SK-N-SH (cell line): Measurements from ENCODE around the gene C1orf210. TPM values are rescaled to one million over a fixed set of nuclear protein-coding genes. Genes with fewer than 3 reads are reported as not detected.

Source experiments
- CTCF ChIA-PET: fragments of 300-600, 350-600 bp; formaldehyde crosslinking; extraction: SDS; loops from one replicate; lab custom pipeline; 2021; lab: Yijun Ruan, JAX
- POLR2A ChIA-PET: fragments of 350-600 bp; sonication (Branson Sonifier 250); formaldehyde crosslinking; extraction: SDS; loops from one replicate; lab custom pipeline; 2020; ENCODE audit warnings: antibody characterized with exemption, inconsistent platforms; lab: Yijun Ruan, JAX
- DNase-seq: peaks from one replicate; pipeline ENCODE4 v3.0.0; 2012
- H2AFZ ChIP-seq: fragments of 200-600 bp; sonication (generic); 2 replicates; pipeline ENCODE4 v1.8.1; 2016; ENCODE audit warnings: antibody characterized with exemption, mild to moderate bottlenecking, low read depth
- H3F3A ChIP-seq: fragments of 200-600 bp; sonication (generic); replicated peaks from 2 replicates; pipeline ENCODE3; 2016; ENCODE audit warnings: antibody characterized with exemption, mild to moderate bottlenecking; ENCODE audit not compliant: insufficient read depth
- H3K27ac ChIP-seq, 2 experiments: fragments of 200-500 bp in 1 of 2; fragments of 200-600 bp in 1 of 2; sonication (Bioruptor generic) in 1 of 2; sonication (generic), shearing (Covaris generic) in 1 of 2; 2 replicates each; pipeline versions ENCODE4 v1.5.1 to v1.6.1; 2014 to 2016; ENCODE audit warnings: low read depth in 2 of 2, inconsistent platforms in 1 of 2, low read length in 1 of 2, mild to moderate bottlenecking in 1 of 2, mixed read lengths in 1 of 2
- H3K27me3 ChIP-seq: fragments of 200-600 bp; sonication (generic), shearing (Covaris generic); 2 replicates; pipeline ENCODE4 v1.6.1; 2016; ENCODE audit warnings: mixed run types; ENCODE audit not compliant: insufficient read depth
- H3K36me3 ChIP-seq, 2 experiments: fragments of 200-500 bp in 1 of 2; fragments of 200-600 bp in 1 of 2; sonication (Bioruptor generic) in 1 of 2; sonication (generic) in 1 of 2; replicated peaks in 1 of 2; 2 replicates each; pipeline versions ENCODE3 to v1.5.1; 2014 to 2016; ENCODE audit warnings: low read length in 1 of 2, mild to moderate bottlenecking in 1 of 2; ENCODE audit not compliant: insufficient read depth in 2 of 2, control insufficient read depth in 1 of 2
- H3K4me1 ChIP-seq, 2 experiments: fragments of 200-500 bp in 1 of 2; fragments of 200-600 bp in 1 of 2; sonication (Bioruptor generic) in 1 of 2; sonication (generic), shearing (Covaris generic) in 1 of 2; 2 replicates each; pipeline versions ENCODE4 v1.5.1 to v1.6.1; 2014 to 2016; ENCODE audit warnings: low read depth in 1 of 2, low read length in 1 of 2, mixed run types in 1 of 2; ENCODE audit not compliant: insufficient read depth in 2 of 2, control insufficient read depth in 1 of 2
- H3K4me2 ChIP-seq: fragments of 200-600 bp; sonication (generic), shearing (Covaris generic); 2 replicates; pipeline ENCODE4 v1.6.1; 2017; ENCODE audit warnings: mixed run types
- H3K4me3 ChIP-seq, 2 experiments: fragments of 200-500 bp in 1 of 2; fragments of 200-600 bp in 1 of 2; sonication (Bioruptor generic) in 1 of 2; sonication (generic), shearing (Covaris generic) in 1 of 2; 2 replicates each; pipeline versions ENCODE4 v1.5.1 to v1.8.1; 2014 to 2016; ENCODE audit warnings: low read depth in 2 of 2, inconsistent platforms in 1 of 2, low read length in 1 of 2, mild to moderate bottlenecking in 1 of 2, mixed read lengths in 1 of 2, moderate library complexity in 1 of 2
- H3K79me2 ChIP-seq: fragments of 200-600 bp; sonication (generic); 2 replicates; pipeline ENCODE4 v1.8.1; 2017; ENCODE audit warnings: mild to moderate bottlenecking; ENCODE audit not compliant: insufficient read depth
- H3K9ac ChIP-seq: fragments of 200-600 bp; sonication (generic); 2 replicates; pipeline ENCODE4 v1.6.1; 2017; ENCODE audit warnings: mixed run types
- H3K9me2 ChIP-seq: fragments of 200-600 bp; sonication (generic); 2 replicates; pipeline ENCODE4 v1.6.1; 2017; ENCODE audit warnings: mixed run types
- H3K9me3 ChIP-seq: fragments of 200-600 bp; sonication (generic); 2 replicates; pipeline ENCODE4 v1.6.1; 2017; ENCODE audit warnings: mixed run types, mild to moderate bottlenecking, moderate library complexity
- H4K20me1 ChIP-seq: fragments of 200-600 bp; sonication (generic); 2 replicates; pipeline ENCODE4 v1.6.1; 2017; ENCODE audit warnings: mild to moderate bottlenecking, mixed run types; ENCODE audit not compliant: insufficient read depth
- GATA2 ChIP-seq: sonication (generic); formaldehyde crosslinking; IDR thresholded peaks from 2 replicates; pipeline ENCODE4 v1.5.0; 2020; ENCODE audit warnings: mild to moderate bottlenecking, missing genetic modification reagents
- MEF2A ChIP-seq: IDR thresholded peaks from 2 replicates; pipeline ENCODE4 v1.4.0; 2012; ENCODE audit warnings: low read depth, borderline replicate concordance
- NFIC ChIP-seq: IDR thresholded peaks from 2 replicates; pipeline ENCODE4 v1.4.0; 2012; ENCODE audit warnings: borderline replicate concordance
- POLR2AphosphoS5 ChIP-seq: IDR thresholded peaks from 2 replicates; pipeline ENCODE4 v1.6.1; 2012; ENCODE audit warnings: low read depth, low read length
- RFX5 ChIP-seq: IDR thresholded peaks from 2 replicates; pipeline ENCODE4 v1.6.1; 2012; ENCODE audit warnings: mild to moderate bottlenecking, improper control_type of control experiment, low read length
- RXRA ChIP-seq: IDR thresholded peaks from 2 replicates; pipeline ENCODE4 v1.4.0; 2012; ENCODE audit warnings: low read depth, mild to moderate bottlenecking, borderline replicate concordance
- SIN3A ChIP-seq: IDR thresholded peaks from 2 replicates; pipeline ENCODE4 v1.6.1; 2012; ENCODE audit warnings: low read depth, mild to moderate bottlenecking, low read length, moderate library complexity, borderline replicate concordance
- TAF1 ChIP-seq: IDR thresholded peaks from 2 replicates; pipeline ENCODE4 v1.6.1; 2012; ENCODE audit warnings: low read depth, mild to moderate bottlenecking, low read length, moderate library complexity, borderline replicate concordance
- TCF12 ChIP-seq: IDR thresholded peaks from 2 replicates; pipeline ENCODE4 v1.4.0; 2012
- TEAD4 ChIP-seq: IDR thresholded peaks from 2 replicates; pipeline ENCODE4 v1.4.0; 2012; ENCODE audit warnings: mild to moderate bottlenecking, borderline replicate concordance; ENCODE audit not compliant: insufficient read depth
- YY1 ChIP-seq: IDR thresholded peaks from 2 replicates; pipeline ENCODE4 v1.4.0; 2012; ENCODE audit warnings: low read depth, mild to moderate bottlenecking
- WGBS: methylation state at CpG from one replicate; pipeline ENCODE4 v1.1.6; 2017; ENCODE audit warnings: low lambda C conversion rate; 5-methylcytosine and 5-hydroxymethylcytosine counted together
- polyA plus RNA-seq, 3 experiments: library from polyadenylated mRNA; depleted of rRNA; stranded (reverse); fragments of >200 nt; gene quantifications; 2 replicates each; pipeline ENCODE4 v1.2.3, GENCODE V29; 2012
- TF ChIP-seq, protein P1 (sequence below): IDR thresholded peaks from 2 replicates; pipeline ENCODE4 v1.6.1; 2012; ENCODE audit warnings: mild to moderate bottlenecking, low read depth, low read length, moderate library complexity
- TF ChIP-seq, protein P2 (sequence below): fragments of 200-600 bp; sonication (generic); IDR thresholded peaks from 2 replicates; pipeline ENCODE4 v1.6.1; 2017; ENCODE audit warnings: antibody characterized with exemption, mild to moderate bottlenecking, moderate library complexity
- TF ChIP-seq, protein P3 (sequence below): fragments of 150-350 bp; IDR thresholded peaks from 2 replicates; pipeline ENCODE4 v1.6.1; 2017; ENCODE audit warnings: antibody characterized with exemption, low read length, low read depth, borderline replicate concordance
- TF ChIP-seq, protein P4 (sequence below): IDR thresholded peaks from 2 replicates; pipeline ENCODE4 v1.4.0; 2012; ENCODE audit warnings: low read depth, borderline replicate concordance
- TF ChIP-seq, protein P5 (sequence below): IDR thresholded peaks from 2 replicates; pipeline ENCODE4 v1.4.0; 2012; ENCODE audit warnings: low read depth

The C1orf210 gene
- polyA plus RNA-seq, 1 of the 3 experiments (the other 2 are of a cell fraction): not detected

DNA sequence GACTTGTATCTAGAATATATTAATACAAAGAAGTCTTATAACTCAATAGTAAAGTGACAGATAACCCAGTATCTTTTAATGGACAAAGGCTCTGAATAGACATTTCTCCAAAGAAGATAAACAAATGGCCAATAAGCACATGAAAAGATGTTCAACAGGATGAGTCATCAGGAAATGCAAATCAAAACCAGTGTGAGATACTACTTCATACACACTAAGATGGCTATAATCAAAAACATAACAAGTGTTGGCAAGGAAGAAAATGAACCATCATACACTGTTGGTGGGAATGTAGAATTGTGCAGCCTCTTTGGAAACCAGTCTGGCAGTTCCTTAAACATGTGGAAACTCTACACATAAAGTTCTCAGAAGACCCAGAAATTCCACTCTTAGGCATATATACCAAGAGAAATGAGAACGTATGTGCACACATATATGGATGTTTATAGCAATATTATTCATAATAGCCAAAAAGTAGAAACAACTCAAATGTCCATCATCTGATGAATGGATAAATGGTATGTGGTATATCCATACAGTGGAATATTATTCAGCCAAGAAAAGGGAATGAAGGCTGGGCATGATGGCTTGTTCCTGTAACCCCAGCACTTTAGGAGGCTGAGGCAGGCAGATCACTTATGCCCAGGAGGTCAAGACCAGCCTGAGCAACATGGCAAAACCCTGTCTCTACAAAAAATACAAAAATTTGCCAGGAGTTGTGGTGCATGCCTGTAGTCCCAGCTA is 42.3 kb upstream of the C1orf210 start:
- no peaks in the 10 kb centered on the region for H3K27me3 ChIP-seq
- 92% methylated on average over 1 of the region's 1 CpG for WGBS
- no peak for DNase-seq
- H2AFZ ChIP-seq: no peak overlapping the region
- no peak for TF ChIP-seq NFIC
- no peak for TF ChIP-seq TEAD4
- TF ChIP-seq, protein P1, sequence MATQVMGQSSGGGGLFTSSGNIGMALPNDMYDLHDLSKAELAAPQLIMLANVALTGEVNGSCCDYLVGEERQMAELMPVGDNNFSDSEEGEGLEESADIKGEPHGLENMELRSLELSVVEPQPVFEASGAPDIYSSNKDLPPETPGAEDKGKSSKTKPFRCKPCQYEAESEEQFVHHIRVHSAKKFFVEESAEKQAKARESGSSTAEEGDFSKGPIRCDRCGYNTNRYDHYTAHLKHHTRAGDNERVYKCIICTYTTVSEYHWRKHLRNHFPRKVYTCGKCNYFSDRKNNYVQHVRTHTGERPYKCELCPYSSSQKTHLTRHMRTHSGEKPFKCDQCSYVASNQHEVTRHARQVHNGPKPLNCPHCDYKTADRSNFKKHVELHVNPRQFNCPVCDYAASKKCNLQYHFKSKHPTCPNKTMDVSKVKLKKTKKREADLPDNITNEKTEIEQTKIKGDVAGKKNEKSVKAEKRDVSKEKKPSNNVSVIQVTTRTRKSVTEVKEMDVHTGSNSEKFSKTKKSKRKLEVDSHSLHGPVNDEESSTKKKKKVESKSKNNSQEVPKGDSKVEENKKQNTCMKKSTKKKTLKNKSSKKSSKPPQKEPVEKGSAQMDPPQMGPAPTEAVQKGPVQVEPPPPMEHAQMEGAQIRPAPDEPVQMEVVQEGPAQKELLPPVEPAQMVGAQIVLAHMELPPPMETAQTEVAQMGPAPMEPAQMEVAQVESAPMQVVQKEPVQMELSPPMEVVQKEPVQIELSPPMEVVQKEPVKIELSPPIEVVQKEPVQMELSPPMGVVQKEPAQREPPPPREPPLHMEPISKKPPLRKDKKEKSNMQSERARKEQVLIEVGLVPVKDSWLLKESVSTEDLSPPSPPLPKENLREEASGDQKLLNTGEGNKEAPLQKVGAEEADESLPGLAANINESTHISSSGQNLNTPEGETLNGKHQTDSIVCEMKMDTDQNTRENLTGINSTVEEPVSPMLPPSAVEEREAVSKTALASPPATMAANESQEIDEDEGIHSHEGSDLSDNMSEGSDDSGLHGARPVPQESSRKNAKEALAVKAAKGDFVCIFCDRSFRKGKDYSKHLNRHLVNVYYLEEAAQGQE: no peak
- no peak for TF ChIP-seq SIN3A
- no peak for TF ChIP-seq TAF1
- TF ChIP-seq, protein P2, sequence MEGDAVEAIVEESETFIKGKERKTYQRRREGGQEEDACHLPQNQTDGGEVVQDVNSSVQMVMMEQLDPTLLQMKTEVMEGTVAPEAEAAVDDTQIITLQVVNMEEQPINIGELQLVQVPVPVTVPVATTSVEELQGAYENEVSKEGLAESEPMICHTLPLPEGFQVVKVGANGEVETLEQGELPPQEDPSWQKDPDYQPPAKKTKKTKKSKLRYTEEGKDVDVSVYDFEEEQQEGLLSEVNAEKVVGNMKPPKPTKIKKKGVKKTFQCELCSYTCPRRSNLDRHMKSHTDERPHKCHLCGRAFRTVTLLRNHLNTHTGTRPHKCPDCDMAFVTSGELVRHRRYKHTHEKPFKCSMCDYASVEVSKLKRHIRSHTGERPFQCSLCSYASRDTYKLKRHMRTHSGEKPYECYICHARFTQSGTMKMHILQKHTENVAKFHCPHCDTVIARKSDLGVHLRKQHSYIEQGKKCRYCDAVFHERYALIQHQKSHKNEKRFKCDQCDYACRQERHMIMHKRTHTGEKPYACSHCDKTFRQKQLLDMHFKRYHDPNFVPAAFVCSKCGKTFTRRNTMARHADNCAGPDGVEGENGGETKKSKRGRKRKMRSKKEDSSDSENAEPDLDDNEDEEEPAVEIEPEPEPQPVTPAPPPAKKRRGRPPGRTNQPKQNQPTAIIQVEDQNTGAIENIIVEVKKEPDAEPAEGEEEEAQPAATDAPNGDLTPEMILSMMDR: no peak
- TF ChIP-seq GATA2 (CRISPR knock-in tag): no peak
- no peak for TF ChIP-seq MEF2A
- TF ChIP-seq, protein P3, sequence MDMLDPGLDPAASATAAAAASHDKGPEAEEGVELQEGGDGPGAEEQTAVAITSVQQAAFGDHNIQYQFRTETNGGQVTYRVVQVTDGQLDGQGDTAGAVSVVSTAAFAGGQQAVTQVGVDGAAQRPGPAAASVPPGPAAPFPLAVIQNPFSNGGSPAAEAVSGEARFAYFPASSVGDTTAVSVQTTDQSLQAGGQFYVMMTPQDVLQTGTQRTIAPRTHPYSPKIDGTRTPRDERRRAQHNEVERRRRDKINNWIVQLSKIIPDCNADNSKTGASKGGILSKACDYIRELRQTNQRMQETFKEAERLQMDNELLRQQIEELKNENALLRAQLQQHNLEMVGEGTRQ: no peak
- TF ChIP-seq, protein P4, sequence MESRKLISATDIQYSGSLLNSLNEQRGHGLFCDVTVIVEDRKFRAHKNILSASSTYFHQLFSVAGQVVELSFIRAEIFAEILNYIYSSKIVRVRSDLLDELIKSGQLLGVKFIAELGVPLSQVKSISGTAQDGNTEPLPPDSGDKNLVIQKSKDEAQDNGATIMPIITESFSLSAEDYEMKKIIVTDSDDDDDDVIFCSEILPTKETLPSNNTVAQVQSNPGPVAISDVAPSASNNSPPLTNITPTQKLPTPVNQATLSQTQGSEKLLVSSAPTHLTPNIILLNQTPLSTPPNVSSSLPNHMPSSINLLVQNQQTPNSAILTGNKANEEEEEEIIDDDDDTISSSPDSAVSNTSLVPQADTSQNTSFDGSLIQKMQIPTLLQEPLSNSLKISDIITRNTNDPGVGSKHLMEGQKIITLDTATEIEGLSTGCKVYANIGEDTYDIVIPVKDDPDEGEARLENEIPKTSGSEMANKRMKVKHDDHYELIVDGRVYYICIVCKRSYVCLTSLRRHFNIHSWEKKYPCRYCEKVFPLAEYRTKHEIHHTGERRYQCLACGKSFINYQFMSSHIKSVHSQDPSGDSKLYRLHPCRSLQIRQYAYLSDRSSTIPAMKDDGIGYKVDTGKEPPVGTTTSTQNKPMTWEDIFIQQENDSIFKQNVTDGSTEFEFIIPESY: no peak
- TF ChIP-seq TCF12: no peak
- TF ChIP-seq YY1: no peak
- TF ChIP-seq RXRA: no peak
- TF ChIP-seq, protein P5, sequence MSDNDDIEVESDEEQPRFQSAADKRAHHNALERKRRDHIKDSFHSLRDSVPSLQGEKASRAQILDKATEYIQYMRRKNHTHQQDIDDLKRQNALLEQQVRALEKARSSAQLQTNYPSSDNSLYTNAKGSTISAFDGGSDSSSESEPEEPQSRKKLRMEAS: no peak
- no peak for TF ChIP-seq RFX5
- no peak for TF ChIP-seq POLR2AphosphoS5
- H4K20me1 ChIP-seq: no peaks in the 10 kb centered on the region
- ChIA-PET CTCF (no interaction called here), POLR2A (no interaction called here)
- H3K79me2 ChIP-seq: no peaks in the 10 kb centered on the region
- no peak overlapping the region for H3K4me3 ChIP-seq
- H3K9me3 ChIP-seq: no peaks in the 10 kb centered on the region
- H3K27ac ChIP-seq: no peak overlapping the region
- H3F3A ChIP-seq: no peaks in the 10 kb centered on the region
- H3K9me2 ChIP-seq: no peaks in the 10 kb centered on the region
- peaks cover 0 to 5% of the 10 kb centered on the region in 2 experiments; a peak in 2 of 4 replicates for H3K4me1 ChIP-seq
- H3K4me2 ChIP-seq: no peak overlapping the region
- no peak overlapping the region for H3K9ac ChIP-seq
- H3K36me3 ChIP-seq: no peaks in the 10 kb centered on the region
